Activated CD4-positive, alpha-beta T cell treated with anti-CD3 and anti-CD28 coated beads, Interleukin-10, Interleukin-2, amounts not matched to agents 100 ng/mL and 50 ng/mL, durations not matched to agents 16 hours and 8 hours (primary cell): ENCODE measurements around the gene PNMA8C.

Source experiments
- DNase-seq: peaks from one replicate; pipeline ENCODE4 v3.0.0-alpha.2; 2020

The PNMA8C gene

GRCh38 chr19:46428239-46429135 lies at the start of gene PNMA8C:
Gene PNMA8C (minus strand): TSS chr19:46428936. CDS start chr19:46428359, 577 bp downstream.
- peak; percentile 72 for DNase-seq

- DNase-seq, result no peak
These were observed 47.2 kb upstream of the PNMA8C start for GRCh38 chr19:46475986-46476385.

GRCh38 chr19:46474211-46474610 lies 45.5 kb upstream of the PNMA8C start:
- no peak for DNase-seq

- DNase-seq, result no peak
These were observed 43.9 kb upstream of the PNMA8C start for GRCh38 chr19:46472592-46472991.

- DNase-seq, result no peak
These were observed 43.2 kb upstream of the PNMA8C start for GRCh38 chr19:46471811-46472543.

GRCh38 chr19:46471116-46471733 lies 42.5 kb upstream of the PNMA8C start, which contains the start of gene PNMA8A:
Gene PNMA8A (minus strand): TSS chr19:46471563. CDS start chr19:46471035, 528 bp downstream.
- no peak for DNase-seq

GRCh38 chr19:46470376-46470775 lies 41.6 kb upstream of the PNMA8C start:
- no peak for DNase-seq

- no peak for DNase-seq
These were observed 40.9 kb upstream of the PNMA8C start for GRCh38 chr19:46469541-46470185.

- DNase-seq, result peak; percentile 64
These were observed 37.9 kb upstream of the PNMA8C start for GRCh38 chr19:46466536-46467196.

GRCh38 chr19:46463516-46463915 lies 34.8 kb upstream of the PNMA8C start:
- no peak for DNase-seq

- no peak for DNase-seq
These were observed 32.8 kb upstream of the PNMA8C start for GRCh38 chr19:46461537-46461936.

GRCh38 chr19:46460981-46461380 lies 32.2 kb upstream of the PNMA8C start:
- no peak for DNase-seq

- DNase-seq, result no peak
These were observed 31.3 kb upstream of the PNMA8C start for GRCh38 chr19:46460055-46460454.

- DNase-seq, result no peak
These were observed 28.2 kb upstream of the PNMA8C start for GRCh38 chr19:46456930-46457329.

GRCh38 chr19:46454244-46454643 lies 25.5 kb upstream of the PNMA8C start:
- DNase-seq, result no peak

- no peak for DNase-seq
These were observed 24.9 kb upstream of the PNMA8C start for GRCh38 chr19:46453661-46454060.

GRCh38 chr19:46452186-46452585 lies 23.4 kb upstream of the PNMA8C start:
- no peak for DNase-seq

- no peak for DNase-seq
These were observed 22.6 kb upstream of the PNMA8C start for GRCh38 chr19:46451352-46451751.

GRCh38 chr19:46450737-46451136 lies 22.0 kb upstream of the PNMA8C start:
- DNase-seq, result no peak

- no peak for DNase-seq
These were observed 20.5 kb upstream of the PNMA8C start for GRCh38 chr19:46449228-46449627.

- DNase-seq, result no peak
These were observed 19.9 kb upstream of the PNMA8C start for GRCh38 chr19:46448601-46449000.

GRCh38 chr19:46447824-46448223 lies 19.1 kb upstream of the PNMA8C start:
- no peak for DNase-seq
